Daoy (cell line): ENCODE data around the gene KLHL7. TPM values are rescaled to one million over a fixed set of nuclear protein-coding genes. Genes with fewer than 3 reads are reported as not detected.
A peak's percentile ranks its signal among the peaks of the same experiment; 100 is the strongest.

Source experiments
- DNase-seq: peaks from one replicate; pipeline ENCODE4 v3.0.0-alpha.2; 2015; ENCODE audit warnings: low read depth
- total RNA-seq: library from RNA; depleted of rRNA; stranded (reverse); fragments of >200 nt; shearing (Covaris generic); gene quantifications from 2 replicates; pipeline ENCODE4 v1.2.3, GENCODE V29; 2014; rRNA removed

KLHL7 gene
- 101 and 119 TPM in 2 replicates for total RNA-seq

DNA sequence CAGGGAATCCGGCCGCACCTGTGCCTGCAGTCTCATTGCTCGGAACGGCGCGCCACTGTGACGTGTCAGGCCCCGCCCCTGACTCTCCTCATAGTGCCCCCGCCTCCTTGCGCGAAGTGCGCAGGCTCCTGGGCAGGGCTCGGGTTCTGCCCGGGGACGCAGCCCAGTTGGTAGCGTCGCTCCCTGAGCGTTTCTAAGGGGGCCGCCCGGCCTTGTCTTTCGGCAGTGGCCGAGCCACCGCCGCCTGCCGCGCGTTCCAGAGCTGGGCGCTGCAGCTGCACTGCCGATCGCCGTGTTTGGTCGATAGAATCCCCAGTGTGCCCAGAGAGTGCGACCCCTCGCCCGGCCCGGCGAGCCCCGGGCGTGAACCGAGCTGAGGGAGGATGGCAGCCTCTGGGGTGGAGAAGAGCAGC is at the start of gene KLHL7:
KLHL7 (plus strand) TSS at position 142 of the 413 bp plus-strand sequence; CDS start at position 384, 242 bp downstream.
- peak; percentile 99 for DNase-seq

DNA sequence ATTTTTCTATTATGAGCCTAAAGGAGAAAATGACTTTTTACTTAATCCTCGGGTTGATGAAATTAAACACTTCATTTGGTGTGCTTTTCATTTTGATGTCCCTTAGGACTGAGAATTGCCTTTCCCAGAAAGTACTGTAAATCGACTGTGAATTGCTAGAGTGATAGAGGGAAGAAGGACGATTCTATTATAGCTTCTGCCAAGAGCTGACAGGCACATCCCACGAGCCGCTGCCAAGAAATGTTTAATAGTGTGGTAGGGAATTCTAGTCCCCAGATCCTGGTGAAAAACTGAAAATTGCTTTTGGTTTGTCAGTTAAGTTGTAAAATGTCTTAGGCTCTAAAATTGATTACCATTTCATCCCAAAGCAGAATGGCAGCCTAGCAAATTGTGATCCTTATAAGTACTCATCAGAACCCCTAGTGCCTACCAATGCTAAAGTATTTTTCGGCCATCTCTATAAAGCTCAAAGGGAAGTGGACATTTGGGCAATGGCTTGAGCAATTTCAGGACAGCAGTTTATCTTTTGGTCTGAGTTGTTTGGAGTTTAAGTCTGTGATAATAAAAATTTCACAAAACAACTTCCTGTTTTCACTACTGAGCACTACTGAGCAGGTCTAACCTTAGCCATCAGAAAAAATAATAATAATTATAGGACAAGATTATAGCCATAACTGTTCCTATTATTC is 47.0 kb upstream of the KLHL7 start:
- no peak for DNase-seq

DNA sequence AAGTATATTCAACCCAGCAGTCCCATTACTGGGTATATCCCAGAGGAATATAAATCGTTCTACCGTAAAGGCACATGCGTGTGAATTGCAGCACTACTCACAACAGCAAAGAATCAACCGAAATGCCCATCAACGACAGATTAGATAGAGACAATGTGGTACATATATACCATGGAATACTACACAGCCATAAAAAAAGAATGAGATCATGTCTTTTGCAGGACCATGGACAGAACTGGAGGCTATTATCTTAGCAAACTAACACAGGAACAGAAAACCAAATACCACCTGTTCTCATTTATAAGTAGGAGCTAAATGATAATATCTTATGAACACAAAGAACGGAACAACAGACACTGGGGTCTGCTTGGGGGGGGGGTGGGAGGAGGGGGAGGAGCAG is 44.3 kb upstream of the KLHL7 start:
- DNase-seq, result no peak

GRCh38 chr7:23062452-23062851 is 43.1 kb upstream of the KLHL7 start:
- peak; percentile 93 for DNase-seq

DNA sequence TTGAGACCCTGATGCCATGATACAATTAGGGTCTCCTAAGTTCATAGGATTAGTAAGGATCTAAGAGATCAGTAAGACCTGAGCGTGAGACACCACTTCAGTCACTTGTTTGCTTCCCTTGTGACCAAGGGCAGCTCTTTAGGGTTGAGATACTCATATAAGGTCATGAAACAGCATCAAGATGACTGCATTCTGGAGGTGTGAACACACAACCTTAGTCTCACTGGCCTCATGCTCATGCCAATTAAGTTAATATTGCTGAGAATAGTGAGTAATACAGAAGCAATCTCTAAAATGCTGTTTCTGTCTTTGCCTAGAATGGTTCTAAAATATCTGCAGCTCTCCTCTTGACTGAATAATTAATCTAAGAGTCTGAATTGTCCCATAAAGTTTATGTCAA is 39.6 kb upstream of the KLHL7 start:
- DNase-seq, result no peak

- DNase-seq, result no peak
Measured at GRCh38 chr7:23067271-23067670, 38.3 kb upstream of the KLHL7 start.

- no peak for DNase-seq
Measured at GRCh38 chr7:23072048-23072447, 33.5 kb upstream of the KLHL7 start.

DNA sequence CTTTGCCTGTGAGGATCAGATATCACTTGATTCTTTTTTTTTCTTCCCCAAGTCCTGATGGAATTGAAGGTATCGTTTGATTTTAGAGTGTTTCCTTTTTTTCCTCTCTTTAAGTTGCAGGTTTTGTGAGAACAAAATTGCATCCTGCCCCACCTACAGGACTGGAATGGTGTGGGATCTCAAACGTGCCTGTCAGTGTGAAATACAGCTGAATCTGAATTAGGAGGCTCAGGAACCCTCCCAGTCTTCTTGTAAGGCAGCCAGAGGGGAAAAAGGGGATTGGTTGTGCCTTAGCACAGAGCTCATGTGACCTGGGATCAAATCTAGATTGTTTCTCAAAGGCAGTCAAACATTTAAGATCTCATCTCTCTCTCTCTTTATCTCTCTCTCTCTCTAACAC is 32.7 kb upstream of the KLHL7 start:
- DNase-seq, result no peak

GRCh38 chr7:23074443-23075261 is 30.9 kb upstream of the KLHL7 start:
- no peak for DNase-seq

DNA sequence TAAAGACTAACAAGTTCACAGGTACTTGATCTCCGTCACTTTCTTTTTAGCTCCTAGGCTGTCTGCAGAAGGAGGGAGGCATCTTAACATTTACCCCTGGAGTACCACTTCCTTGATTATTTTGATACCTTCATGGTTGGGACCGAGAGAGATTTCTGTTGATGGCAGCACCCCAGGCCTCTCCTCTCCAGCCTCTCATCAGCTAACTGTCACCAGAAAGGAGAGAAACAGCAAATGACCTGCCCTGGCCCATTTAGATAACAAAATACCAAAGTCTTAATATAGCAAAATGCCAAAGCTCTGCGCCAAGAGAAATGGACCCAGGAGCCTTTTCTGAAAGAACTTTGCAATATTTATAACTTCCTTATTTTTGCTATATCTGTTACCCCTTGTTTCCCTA is 30.0 kb upstream of the KLHL7 start:
- no peak for DNase-seq

GRCh38 chr7:23076772-23077171 is 28.8 kb upstream of the KLHL7 start:
- DNase-seq, result no peak

GRCh38 chr7:23093111-23093510 is 12.5 kb upstream of the KLHL7 start:
- no peak for DNase-seq

DNA sequence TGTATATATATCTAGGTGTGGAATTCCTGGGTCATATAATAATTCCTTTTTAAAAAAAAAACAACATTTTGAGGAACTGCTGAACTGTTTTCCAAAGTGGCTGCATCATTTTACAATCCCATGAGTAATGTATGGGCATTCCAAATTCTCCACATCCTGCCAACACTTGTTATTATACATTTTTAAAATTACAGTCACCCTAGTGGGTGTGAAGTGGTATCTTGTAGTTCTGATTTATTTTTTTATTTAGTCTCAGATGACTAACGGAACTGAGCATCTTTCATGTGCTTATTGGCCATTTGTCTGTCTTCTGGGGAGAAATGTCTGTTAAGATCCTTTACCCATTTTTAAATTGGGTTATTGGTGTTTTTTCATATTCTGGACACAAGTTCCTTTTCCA is 12.0 kb upstream of the KLHL7 start:
- DNase-seq, result peak; percentile 64

GRCh38 chr7:23096518-23097290 is 8.9 kb upstream of the KLHL7 start:
- no peak for DNase-seq

DNA sequence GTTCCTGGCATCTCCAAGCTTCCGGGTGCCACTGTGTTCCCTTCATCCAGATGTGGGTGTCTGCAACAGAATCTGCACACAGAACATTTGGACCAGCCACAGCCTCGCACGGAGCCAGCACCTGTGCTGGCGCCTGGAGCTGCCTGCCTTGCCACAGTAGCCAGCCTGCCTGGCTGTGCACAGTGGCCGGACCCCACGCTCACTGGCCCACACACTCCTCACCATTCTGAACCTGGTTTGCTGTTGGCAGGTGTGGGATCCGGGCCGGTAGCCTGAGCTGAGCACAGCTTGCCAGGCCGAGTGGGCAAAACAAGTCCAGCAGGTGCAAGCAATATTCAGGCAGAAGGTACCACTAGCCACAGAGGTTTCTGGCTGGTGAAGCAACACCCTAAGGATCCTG is 7.6 kb upstream of the KLHL7 start:
- no peak for DNase-seq

GRCh38 chr7:23098460-23098859 is 7.1 kb upstream of the KLHL7 start:
- DNase-seq, result no peak

GRCh38 chr7:23100697-23101096 is 4.9 kb upstream of the KLHL7 start:
- no peak for DNase-seq

DNA sequence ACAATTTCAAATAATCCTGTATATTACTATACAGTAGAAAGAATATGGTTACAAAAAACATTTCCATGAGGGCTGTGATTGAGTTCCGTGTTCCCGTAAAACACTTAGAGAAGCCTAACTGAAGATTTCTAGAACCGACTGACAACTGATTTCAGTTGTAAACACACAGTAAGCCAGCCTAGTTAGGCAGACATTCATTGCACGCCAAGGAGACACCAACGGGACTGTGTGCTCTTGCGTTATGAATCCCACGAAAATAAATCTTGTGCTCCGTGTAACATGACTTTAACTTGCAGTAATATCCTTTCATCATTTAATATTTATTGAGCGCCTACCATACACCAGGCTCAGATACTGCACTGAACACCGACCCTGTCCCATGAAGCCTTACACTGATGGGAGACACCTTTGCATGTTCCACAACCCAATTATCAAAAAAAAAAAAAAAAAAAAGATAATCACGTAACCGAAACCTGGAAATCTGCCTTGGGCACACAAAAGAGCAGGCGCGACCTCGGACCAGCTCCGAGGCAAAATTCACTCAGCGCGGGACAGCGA is 420 bp upstream of the KLHL7 start:
- peak; percentile 18 for DNase-seq

DNA sequence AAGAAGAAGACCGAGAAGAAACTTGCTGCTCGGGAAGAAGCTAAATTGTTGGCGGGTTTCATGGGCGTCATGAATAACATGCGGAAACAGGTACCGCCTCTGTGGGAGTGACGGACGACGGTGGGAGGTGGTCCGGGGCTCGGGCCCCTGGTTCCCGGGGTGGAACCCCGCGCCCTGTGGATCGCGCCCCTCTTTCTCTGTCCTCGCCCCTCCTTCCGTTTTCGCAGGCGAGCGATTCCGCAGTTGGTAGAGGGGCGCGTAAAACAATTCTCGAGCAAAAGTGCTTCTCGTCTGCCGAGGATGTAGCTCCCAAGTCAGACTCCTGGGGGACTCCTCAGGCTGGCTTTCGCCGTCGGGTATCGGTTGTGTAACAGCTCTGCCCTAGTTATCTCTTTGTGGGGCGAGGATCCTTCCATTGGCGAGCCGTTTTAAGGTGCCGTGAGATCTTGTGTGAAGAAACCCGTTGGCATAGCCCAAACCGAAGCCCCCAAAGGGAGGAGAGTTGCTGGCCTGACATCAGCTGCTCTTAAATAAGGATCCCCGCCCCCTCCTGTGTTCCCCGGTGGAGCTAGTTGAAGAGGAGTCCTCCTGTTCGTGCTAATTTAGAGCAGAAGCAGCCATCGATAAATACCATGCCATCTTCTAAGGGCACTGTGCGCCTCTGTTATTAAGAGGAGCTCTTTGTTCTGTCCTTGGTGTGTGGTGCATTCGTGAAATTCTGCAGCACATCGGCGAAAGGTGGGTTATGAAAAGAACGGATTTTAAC is 655 bp downstream of the KLHL7 start:
- DNase-seq, result peak; percentile 65

DNA sequence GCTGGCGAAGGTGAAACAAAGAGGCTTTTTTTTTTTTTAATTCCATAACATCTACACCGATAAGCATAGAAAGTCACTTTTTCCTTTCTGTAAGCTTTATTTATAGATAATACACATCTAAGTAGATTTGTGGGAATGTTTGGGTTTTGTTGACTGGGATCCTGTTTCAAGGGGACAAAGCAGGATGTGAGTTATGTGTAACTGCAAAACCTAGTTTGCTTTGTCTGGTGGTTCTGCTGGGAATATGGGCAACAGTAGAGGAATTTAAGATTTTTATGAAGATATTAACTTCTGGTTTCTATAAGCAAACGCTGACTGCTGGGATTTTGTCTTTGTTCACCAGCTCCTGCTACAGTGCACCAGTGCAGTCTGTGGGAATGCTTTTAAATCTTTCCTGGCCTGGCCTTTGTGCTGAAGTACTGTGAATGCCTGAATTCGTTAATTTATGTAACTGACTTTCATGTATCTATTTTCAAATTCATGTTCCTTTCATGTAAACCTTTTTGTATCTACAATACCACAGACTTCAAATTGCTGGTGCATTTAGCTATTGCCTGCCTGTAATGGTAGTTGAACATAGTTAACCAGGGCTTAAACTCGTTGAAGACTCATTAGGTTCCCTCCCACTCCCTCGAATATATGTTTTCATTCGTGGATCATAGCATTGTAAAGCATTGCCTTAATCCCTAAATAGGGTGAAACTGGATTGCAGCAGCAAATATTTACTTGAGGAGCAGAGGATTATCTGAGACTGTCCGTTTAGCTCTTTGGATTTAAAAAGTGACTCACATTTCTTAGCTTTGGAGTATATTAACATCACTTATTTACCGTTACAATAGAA is 1.5 kb downstream of the KLHL7 start:
- DNase-seq, result no peak
